ENCODE results near the gene CUX1. TPM values are rescaled to one million over a fixed set of nuclear protein-coding genes. Genes with fewer than 3 reads are reported as not detected.
A peak's percentile ranks its signal among the peaks of the same experiment; 100 is the strongest.

The CUX1 gene
- total RNA-seq, 1 experiment from 2014 or later: 39.6 TPM

DNA sequence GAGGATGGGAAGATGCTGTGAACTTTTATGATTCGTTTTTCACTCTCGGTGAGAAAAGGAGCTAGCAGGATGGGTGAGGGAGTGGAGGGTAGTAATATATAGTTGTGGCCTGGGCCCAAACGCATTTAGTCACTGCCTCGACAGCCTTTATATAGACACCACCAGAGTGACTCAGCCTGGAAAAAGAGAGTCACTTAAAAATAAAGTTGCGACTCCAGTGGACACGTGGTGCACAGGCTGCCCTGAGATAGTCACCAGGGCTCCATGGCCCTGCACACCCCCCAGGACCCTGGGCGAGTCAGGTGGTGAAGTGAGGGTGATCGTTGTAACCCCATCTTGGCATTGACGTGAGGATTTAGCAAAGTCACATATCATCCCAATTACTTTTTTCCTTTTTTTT lies 106.7 kb downstream of the CUX1 start:
- Histone ChIP-seq H3K27ac (ENCODE audit: low read length) (peak overlapping the region; percentile 95), H3K4me1 (ENCODE audit: insufficient read depth, low read length) (peaks cover 21% of the 10 kb centered on the region), H3K4me2 (ENCODE audit: low read length) (peak overlapping the region; percentile 75), H3F3A (ENCODE audit: low read length, unreplicated experiment) (no peaks in the 10 kb centered on the region), H3K79me2 (ENCODE audit: low read length) (peaks cover 66% of the 10 kb centered on the region), H3K9ac (ENCODE audit: low read length) (peak overlapping the region; percentile 78), H4K20me1 (ENCODE audit: low read length) (no peaks in the 10 kb centered on the region), H3K36me3 (ENCODE audit: low read depth, low read length) (no peaks in the 10 kb centered on the region), H3K27me3 (ENCODE audit: low read length) (no peaks in the 10 kb centered on the region), H3K4me3 (ENCODE audit: low read length) (no peak overlapping the region; the same call in 1 of the 2 replicates), H3K9me3 (ENCODE audit: low read length) (no peaks in the 10 kb centered on the region), H2AFZ (ENCODE audit: low read length) (no peak overlapping the region), H3K9me2 (replicated peaks; ENCODE audit: low read length) (no peaks in the 10 kb centered on the region)
- ChIA-PET CTCF (interaction anchor here (0.6 to 1.0 kb wide), 3 partner anchors 41 to 381 kb away, joined by 3 to 5 read pairs (median 4); no protein-coding TSS in a partner anchor), POLR2A (ENCODE audit: unreplicated experiment) (interaction anchor here (0.6 kb wide), 1 partner anchor 18 kb away, joined by 5 read pairs; no protein-coding TSS in a partner anchor)
- DNase-seq (peak; percentile 88), ATAC-seq (peak; percentile 96)
- TF ChIP-seq, protein P1, sequence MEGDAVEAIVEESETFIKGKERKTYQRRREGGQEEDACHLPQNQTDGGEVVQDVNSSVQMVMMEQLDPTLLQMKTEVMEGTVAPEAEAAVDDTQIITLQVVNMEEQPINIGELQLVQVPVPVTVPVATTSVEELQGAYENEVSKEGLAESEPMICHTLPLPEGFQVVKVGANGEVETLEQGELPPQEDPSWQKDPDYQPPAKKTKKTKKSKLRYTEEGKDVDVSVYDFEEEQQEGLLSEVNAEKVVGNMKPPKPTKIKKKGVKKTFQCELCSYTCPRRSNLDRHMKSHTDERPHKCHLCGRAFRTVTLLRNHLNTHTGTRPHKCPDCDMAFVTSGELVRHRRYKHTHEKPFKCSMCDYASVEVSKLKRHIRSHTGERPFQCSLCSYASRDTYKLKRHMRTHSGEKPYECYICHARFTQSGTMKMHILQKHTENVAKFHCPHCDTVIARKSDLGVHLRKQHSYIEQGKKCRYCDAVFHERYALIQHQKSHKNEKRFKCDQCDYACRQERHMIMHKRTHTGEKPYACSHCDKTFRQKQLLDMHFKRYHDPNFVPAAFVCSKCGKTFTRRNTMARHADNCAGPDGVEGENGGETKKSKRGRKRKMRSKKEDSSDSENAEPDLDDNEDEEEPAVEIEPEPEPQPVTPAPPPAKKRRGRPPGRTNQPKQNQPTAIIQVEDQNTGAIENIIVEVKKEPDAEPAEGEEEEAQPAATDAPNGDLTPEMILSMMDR (conservative IDR thresholded peaks at IDR 0.05; ENCODE audit: low read depth, low read length): no peak
- TF ChIP-seq EZH2phosphoT487 (IDR thresholded peaks at IDR 0.05; ENCODE audit: borderline replicate concordance, low read length) (no peak), EZH2 (IDR thresholded peaks at IDR 0.05; ENCODE audit: low read length, unreplicated experiment) (no peak)
- intact Hi-C loops (cut with micrococcal nuclease): loop anchor here (1.0 kb wide), 2 partner anchors 29 to 41 kb away; no protein-coding TSS in a partner anchor
- no TSS peak for BruUV-seq (replicated peaks)

DNA sequence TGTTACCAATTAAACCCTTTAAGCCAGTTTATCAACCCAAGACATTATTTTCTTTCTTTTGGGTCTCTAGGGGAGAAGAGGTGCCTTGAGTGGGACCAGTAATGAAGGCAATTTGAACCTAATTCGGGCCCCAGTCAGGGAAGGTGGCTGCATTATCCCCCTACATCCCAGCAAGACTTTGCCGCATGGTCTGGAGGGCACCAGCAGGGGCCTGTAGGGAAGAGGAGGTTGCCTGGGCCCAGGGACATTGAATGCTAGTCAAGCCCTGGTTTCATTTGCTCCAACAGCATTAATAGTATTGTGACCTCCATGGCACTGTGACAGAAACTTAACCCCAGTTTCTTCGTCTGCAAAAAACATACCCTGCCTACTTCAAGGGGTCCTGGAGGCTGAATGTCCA lies 108.8 kb downstream of the CUX1 start:
- ChIA-PET POLR2A (ENCODE audit: unreplicated experiment) (no interaction called here), CTCF (no interaction called here)
- Histone ChIP-seq H3K9me3 (ENCODE audit: low read length) (no peaks in the 10 kb centered on the region), H3K9me2 (replicated peaks; ENCODE audit: low read length) (no peaks in the 10 kb centered on the region), H3F3A (ENCODE audit: low read length, unreplicated experiment) (no peaks in the 10 kb centered on the region), H3K4me3 (ENCODE audit: low read length) (no peak overlapping the region), H3K79me2 (ENCODE audit: low read length) (peaks cover 77% of the 10 kb centered on the region), H3K4me2 (ENCODE audit: low read length) (no peak overlapping the region), H2AFZ (ENCODE audit: low read length) (no peak overlapping the region), H3K27me3 (ENCODE audit: low read length) (no peaks in the 10 kb centered on the region), H3K9ac (ENCODE audit: low read length) (no peak overlapping the region), H3K27ac (ENCODE audit: low read length) (no peak overlapping the region), H3K4me1 (ENCODE audit: insufficient read depth, low read length) (peaks cover 29% of the 10 kb centered on the region), H4K20me1 (ENCODE audit: low read length) (no peaks in the 10 kb centered on the region), H3K36me3 (ENCODE audit: low read depth, low read length) (no peaks in the 10 kb centered on the region)
- DNase-seq: no peak
- no peak for ATAC-seq
- no peak for TF ChIP-seq EZH2 (IDR thresholded peaks at IDR 0.05; ENCODE audit: low read length, unreplicated experiment)
- TF ChIP-seq EZH2phosphoT487 (IDR thresholded peaks at IDR 0.05; ENCODE audit: borderline replicate concordance, low read length): no peak
- TF ChIP-seq, protein P1 (conservative IDR thresholded peaks at IDR 0.05; ENCODE audit: low read depth, low read length): no peak
- BruUV-seq (replicated peaks): no TSS peak
- intact Hi-C loops (cut with micrococcal nuclease): no loop called here

DNA sequence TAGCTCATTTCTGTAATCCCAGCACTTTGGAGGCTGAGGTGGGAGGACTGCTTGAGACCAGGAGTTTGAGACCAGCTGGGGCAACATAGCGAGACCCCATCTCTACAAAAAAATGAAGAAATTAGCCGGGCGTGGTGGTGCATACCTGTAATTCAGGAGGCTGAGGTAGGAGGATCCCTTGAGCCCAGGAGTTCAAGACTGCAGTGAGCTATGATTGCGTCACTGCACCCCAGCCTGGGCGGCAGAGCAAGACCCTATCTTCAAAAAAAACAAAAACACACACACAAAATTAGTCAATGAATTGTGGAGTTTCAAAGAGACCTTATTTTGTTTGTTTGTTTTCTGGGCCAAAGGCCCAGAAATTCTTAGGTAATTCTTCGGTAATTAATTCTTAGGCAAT lies 110.0 kb downstream of the CUX1 start:
- BruUV-seq (replicated peaks): no TSS peak
- intact Hi-C loops (cut with micrococcal nuclease): no loop called here
- DNase-seq (no peak), ATAC-seq (no peak)
- Histone ChIP-seq H3K9me3 (ENCODE audit: low read length) (no peaks in the 10 kb centered on the region), H3K36me3 (ENCODE audit: low read depth, low read length) (no peaks in the 10 kb centered on the region), H2AFZ (ENCODE audit: low read length) (no peak overlapping the region), H3K9me2 (replicated peaks; ENCODE audit: low read length) (no peaks in the 10 kb centered on the region), H3K27me3 (ENCODE audit: low read length) (no peaks in the 10 kb centered on the region), H3K4me1 (ENCODE audit: insufficient read depth, low read length) (peaks cover 29% of the 10 kb centered on the region), H3K4me2 (ENCODE audit: low read length) (no peak overlapping the region), H3K79me2 (ENCODE audit: low read length) (peaks cover 84% of the 10 kb centered on the region), H3K27ac (ENCODE audit: low read length) (no peak overlapping the region), H3K4me3 (ENCODE audit: low read length) (no peak overlapping the region), H3K9ac (ENCODE audit: low read length) (no peak overlapping the region), H4K20me1 (ENCODE audit: low read length) (no peaks in the 10 kb centered on the region), H3F3A (ENCODE audit: low read length, unreplicated experiment) (no peaks in the 10 kb centered on the region)
- ChIA-PET CTCF (no interaction called here), POLR2A (ENCODE audit: unreplicated experiment) (no interaction called here)
- no peak for TF ChIP-seq EZH2 (IDR thresholded peaks at IDR 0.05; ENCODE audit: low read length, unreplicated experiment)
